Activated naive CD8-positive, alpha-beta T cell treated with anti-CD3 and anti-CD28 coated beads, Interleukin-2, amount 50 U/mL, for 16 hours (primary cell): ENCODE data around the gene SP140.
"Not testable (repeated sequence)": the region's sequence is repeated elsewhere in the genome, so short reads cannot be mapped to it uniquely, and the experiment has no call there.

ENCODE experiments used
- DNase-seq: peaks from one replicate; pipeline ENCODE4 v3.0.0-alpha.2; 2020; ENCODE audit warnings: low read depth, low spot score

Gene SP140

DNA sequence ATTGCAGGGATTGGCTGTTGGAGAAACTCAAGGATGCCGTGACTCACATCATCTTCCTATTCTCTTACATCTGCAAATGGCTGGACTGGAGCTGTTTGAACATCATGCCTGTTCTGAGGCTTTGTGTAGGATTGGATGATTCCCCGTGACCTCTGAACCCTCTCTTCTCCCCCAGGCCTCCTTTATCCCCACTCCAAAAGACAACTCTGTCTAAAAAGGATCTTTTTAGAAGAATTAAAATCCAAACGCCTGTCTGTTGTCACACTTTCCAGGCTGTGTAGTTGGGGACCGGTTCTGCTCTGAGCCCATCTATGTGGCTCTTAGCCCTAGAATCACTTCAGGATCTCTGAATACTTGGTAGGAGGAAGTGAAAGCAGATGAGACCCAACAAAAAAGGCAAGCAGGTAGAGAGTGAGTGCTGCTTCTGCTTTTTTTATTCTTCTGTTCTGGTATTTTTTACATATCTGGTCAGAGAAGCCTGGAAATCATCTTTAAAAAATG lies 565 bp downstream of the SP140 start:
- no peak for DNase-seq

GRCh38 chr2:230227216-230227615 lies 1.7 kb downstream of the SP140 start:
- no peak for DNase-seq

- DNase-seq: no peak
Observed at GRCh38 chr2:230230087-230230486, 4.6 kb downstream of the SP140 start.

GRCh38 chr2:230230496-230231200 lies 5.1 kb downstream of the SP140 start:
- DNase-seq: no peak

- DNase-seq: no peak
Observed at GRCh38 chr2:230231251-230231650, 5.7 kb downstream of the SP140 start.

GRCh38 chr2:230234122-230234722 lies 8.7 kb downstream of the SP140 start:
- DNase-seq: no peak

- DNase-seq: no peak
Observed at GRCh38 chr2:230234845-230235244, 9.3 kb downstream of the SP140 start.

DNA sequence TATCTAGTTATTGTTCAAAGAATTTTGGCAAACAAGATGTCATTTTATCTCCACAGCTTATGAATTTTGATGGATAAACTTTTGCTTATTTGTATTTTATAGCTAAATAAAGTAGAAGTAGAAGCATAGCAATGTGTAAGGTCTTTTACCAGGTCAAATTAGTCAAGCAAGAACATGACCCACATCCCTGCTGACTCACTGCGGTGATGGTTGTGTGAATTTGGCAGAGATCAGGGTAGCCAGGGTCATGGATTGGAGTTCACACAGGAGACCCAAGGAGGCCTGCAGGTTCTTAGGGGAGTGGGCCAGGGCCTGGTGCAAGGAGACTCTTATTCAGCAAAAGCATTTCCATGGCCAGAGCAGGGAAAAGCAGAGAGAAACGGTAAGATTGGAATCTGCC lies 18.7 kb downstream of the SP140 start:
- DNase-seq: no peak

- DNase-seq: no peak
Observed at GRCh38 chr2:230246206-230246605, 20.7 kb downstream of the SP140 start.

- DNase-seq: no peak
Observed at GRCh38 chr2:230250231-230250630, 24.7 kb downstream of the SP140 start.

GRCh38 chr2:230254152-230254881 lies 28.8 kb downstream of the SP140 start:
- DNase-seq: no peak

- DNase-seq: no peak
Observed at GRCh38 chr2:230256733-230257332, 31.3 kb downstream of the SP140 start.

GRCh38 chr2:230258483-230258882 lies 32.9 kb downstream of the SP140 start:
- DNase-seq: no peak

GRCh38 chr2:230262246-230262645 lies 36.7 kb downstream of the SP140 start:
- DNase-seq: no peak

DNA sequence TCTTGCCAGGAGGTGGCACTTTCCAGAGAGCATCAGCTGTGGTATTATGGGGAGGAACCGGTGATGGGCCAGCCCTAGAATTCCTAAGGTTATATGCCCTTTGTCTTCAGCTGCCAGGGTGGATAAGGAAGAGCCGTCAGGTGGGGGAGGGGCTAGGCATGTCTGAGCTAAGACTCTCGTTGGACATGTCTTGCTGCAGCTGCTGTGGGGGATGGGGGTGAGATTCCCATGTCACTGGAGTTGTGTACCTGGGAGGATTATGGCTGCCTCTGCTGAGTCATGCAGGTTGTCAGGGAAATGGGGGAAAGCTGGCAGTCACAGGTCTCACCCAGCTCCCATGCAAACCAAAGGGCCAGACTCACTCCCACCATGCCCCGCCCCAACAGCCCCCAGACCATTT lies 39.4 kb downstream of the SP140 start:
- not testable (repeated sequence) for DNase-seq

- no peak for DNase-seq
Observed at GRCh38 chr2:230266638-230267037, 41.1 kb downstream of the SP140 start.

GRCh38 chr2:230267059-230267458 lies 41.5 kb downstream of the SP140 start:
- DNase-seq: no peak

- no peak for DNase-seq
Observed at GRCh38 chr2:230267556-230267955, 42.0 kb downstream of the SP140 start.

DNA sequence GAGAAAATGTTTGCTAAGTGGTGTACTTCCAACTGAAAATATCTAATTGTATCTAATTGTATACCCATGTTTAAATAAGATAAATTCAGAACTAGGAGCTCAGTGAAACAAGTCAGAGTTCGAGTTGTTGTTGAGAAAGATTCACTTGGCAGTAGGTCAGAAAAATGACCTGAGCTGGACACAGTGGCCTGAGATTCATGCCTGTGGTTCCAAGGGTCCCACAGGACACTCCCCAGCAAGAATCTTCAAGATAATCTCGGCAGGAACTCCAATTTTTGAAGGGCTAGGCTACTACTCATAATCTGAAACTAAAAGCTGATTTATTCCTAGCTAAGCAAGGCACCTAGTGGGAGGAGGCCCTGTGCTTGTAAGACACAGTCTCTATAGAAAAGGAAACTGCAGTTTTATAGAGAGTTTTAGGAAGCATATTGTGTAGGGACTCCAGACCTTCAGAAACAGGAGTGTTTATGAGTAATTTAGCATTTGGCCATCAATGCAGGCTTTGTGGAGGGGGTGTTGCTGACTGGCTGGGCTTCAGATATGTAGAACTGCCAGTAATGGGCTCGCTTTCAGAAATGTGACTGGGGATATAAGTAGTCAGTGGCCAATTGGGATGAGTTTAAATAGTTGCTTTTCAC lies 43.2 kb downstream of the SP140 start:
- DNase-seq: no peak

DNA sequence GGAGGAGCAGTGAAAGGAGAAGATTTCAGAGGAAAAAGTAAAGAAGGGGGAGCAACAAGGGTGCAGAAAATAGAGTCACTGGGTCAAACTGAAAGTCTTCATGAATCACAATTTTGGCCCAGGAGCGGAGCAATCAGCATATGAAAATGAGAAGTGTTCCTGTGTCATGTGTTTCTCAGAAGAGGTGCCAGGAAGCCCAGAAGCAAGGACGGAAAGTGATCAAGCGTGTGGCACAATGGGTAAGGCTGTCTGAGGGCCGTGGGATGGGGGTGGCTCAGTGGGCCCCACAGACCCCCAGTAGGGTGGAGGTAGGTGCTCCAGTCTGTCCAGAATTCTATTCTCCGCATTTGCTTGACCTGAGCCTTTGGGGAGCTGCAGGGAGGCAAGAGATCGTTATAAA lies 44.2 kb downstream of the SP140 start:
- DNase-seq: no peak

DNA sequence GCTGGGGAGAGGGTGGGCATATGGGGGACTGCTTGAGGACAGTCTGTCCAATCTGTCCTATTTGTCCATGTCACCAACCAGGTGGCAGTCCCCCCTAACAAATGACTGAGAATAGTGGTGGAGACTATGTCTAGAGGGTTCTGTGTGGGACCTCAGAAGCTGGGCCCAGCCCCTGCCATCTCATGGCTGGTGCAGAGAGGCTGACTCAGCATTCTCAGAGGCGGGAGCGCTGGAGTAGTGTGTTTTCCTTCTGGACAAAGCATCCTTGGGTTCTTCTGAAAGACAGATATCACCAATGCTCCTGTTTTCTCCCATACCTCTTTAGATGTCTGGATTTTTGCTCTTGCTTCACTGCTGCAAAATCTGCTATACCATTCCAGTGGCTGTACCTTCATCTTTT lies 57.4 kb downstream of the SP140 start:
- no peak for DNase-seq

DNA sequence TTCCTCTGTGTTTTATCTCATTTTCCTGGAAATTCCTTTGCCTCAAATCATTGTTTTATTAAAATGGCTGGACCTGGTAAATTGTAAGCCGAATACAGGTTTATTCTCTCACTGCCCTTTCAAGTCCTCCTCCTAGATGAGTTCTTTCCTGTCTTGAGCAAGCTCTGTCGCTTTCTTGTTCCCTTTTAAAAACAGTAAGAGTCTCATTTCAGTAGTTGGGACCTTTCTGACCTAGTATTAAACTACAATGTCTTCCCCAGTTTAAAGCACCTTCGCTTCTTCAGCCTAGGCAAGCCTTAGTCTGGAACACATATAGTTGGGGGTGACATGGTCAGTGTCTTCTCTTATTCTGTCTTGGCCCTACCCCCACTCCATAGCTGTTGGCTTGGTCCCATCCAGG lies 60.5 kb downstream of the SP140 start:
- no peak for DNase-seq
